Sigmoid colon (tissue), 7 donors: Measurements from ENCODE around the gene ZNF296. TPM values are rescaled to one million over a fixed set of nuclear protein-coding genes. Genes with fewer than 3 reads are reported as not detected.

Source experiments
- DNase-seq: peaks from one replicate; pipeline ENCODE4 v3.0.0-alpha.2; 2019
- H3K27ac ChIP-seq, 4 donors: fragments of 200-600 bp; sonication (generic); one replicate each; pipeline ENCODE4 v1.5.1; 2016 to 2019; ENCODE audit warnings: mild to moderate bottlenecking in 1 of 4
- H3K27me3 ChIP-seq, 3 donors: fragments of 200-600 bp; sonication (generic); one replicate each; pipeline ENCODE4 v1.5.1; 2019; ENCODE audit warnings: mild to moderate bottlenecking in 1 of 3
- H3K36me3 ChIP-seq, 4 donors: fragments of 200-600 bp; sonication (generic); one replicate each; pipeline ENCODE4 v1.5.1; 2016 to 2019
- H3K4me1 ChIP-seq, 4 donors: fragments of 200-600 bp; sonication (generic); one replicate each; pipeline ENCODE4 v1.5.1; 2017 to 2019
- H3K4me3 ChIP-seq, 4 donors: fragments of 200-600 bp; sonication (generic); one replicate each; pipeline ENCODE4 v1.5.1; 2017 to 2019; ENCODE audit warnings: mild to moderate bottlenecking in 2 of 4, moderate library complexity in 1 of 4
- H3K9me3 ChIP-seq, 4 donors: fragments of 200-600 bp in 3 of 4; sonication (generic) in 3 of 4; one replicate each; pipeline versions ENCODE4 v1.5.1 to v1.6.1; 2013 to 2019
- CTCF ChIP-seq, 4 experiments: fragments of 450-650 bp in 3 of 4; fragments of 200-600 bp in 1 of 4; IDR thresholded peaks; one replicate each; pipeline ENCODE4 v1.5.1; 2016 to 2019; ENCODE audit warnings: antibody characterized with exemption in 4 of 4, mild to moderate bottlenecking in 3 of 4, moderate library complexity in 2 of 4
- EP300 ChIP-seq, 4 donors: sonication (generic); formaldehyde crosslinking; IDR thresholded peaks; one replicate each; pipeline ENCODE4 v1.6.1; 2017; ENCODE audit warnings: antibody characterized with exemption in 4 of 4
- POLR2A ChIP-seq, 2 donors: fragments of 450-650 bp; IDR thresholded peaks; one replicate each; pipeline ENCODE4 v1.6.1; 2016; ENCODE audit warnings: antibody characterized with exemption in 2 of 2, mild to moderate bottlenecking in 2 of 2, moderate library complexity in 2 of 2
- POLR2AphosphoS5 ChIP-seq, 4 donors: sonication (generic); formaldehyde crosslinking; IDR thresholded peaks; one replicate each; pipeline ENCODE4 v1.6.1; 2017; ENCODE audit warnings: antibody characterized with exemption in 4 of 4
- WGBS, 2 donors: extraction: QIAGEN DNeasy Blood & Tissue Kit; methylation state at CpG; one replicate each; pipeline ENCODE4 v1.1.7; 2013; 5-methylcytosine and 5-hydroxymethylcytosine counted together
- intact Hi-C: fragments of 100-400 bp; cut with DNase I; formaldehyde crosslinking; loops from one replicate; pipeline ENCODE4 v1.15.1; 2023
- polyA plus RNA-seq, 3 donors: library from polyadenylated mRNA; stranded (reverse); fragments of 200-250 nt; gene quantifications; one replicate each; pipeline ENCODE4 v1.2.3, GENCODE V29; 2013
- total RNA-seq, 4 donors: library from RNA; depleted of rRNA; stranded (reverse); fragments of >200 nt; gene quantifications; one replicate each; pipeline ENCODE4 v1.1.0, GENCODE V29; 2016
- donor health status: healthy with polysubstance abuse.
- donor health status: Bipolar disorder and iron deficiency.
- donor health status: healthy.

The ZNF296 gene
- total and polyA plus RNA-seq, 7 donors, result 0.41 to 5.4 (median 2.8) TPM; not detected in 2

GRCh38 chr19:45079063-45079910 lies 3.0 kb upstream of the ZNF296 start, which contains the start of gene GEMIN7:
Gene GEMIN7, plus strand, starts transcription at chr19:45079260. Its CDS starts 10,855 bp downstream, at chr19:45090115.
- 0% methylated on average over 61 of the region's 61 CpGs for WGBS, 2 donors
- peaks cover 0 to 16% (median 3%) of the 10 kb centered on the region in 4 donors for H3K36me3 ChIP-seq
- DNase-seq, result peak; percentile 87
- intact Hi-C loops, result loop anchor here (5.0 kb wide), 2 partner anchors 42 to 168 kb away; partner anchors contain the start of genes CLASRP and EXOC3L2
- peaks cover 0 to 41% (median 35%) of the 10 kb centered on the region in 4 donors for H3K4me1 ChIP-seq
- peak within 1 kb of the TSS; percentile 73 to 80 (median 78) for H3K27ac ChIP-seq
- no peaks in the 10 kb centered on the region for H3K27me3 ChIP-seq
- peak within 1 kb of the TSS; percentile 71 to 91 (median 86) for H3K4me3 ChIP-seq
- no peaks in the 10 kb centered on the region for H3K9me3 ChIP-seq
- TF ChIP-seq CTCF (IDR thresholded peaks at IDR 0.05) (peak in 1 of 4 experiments; percentile 10), POLR2A (IDR thresholded peaks at IDR 0.05) (no peak), POLR2AphosphoS5 (IDR thresholded peaks at IDR 0.05) (peak in 3 of 4 donors; percentile 36 to 62 (median 62)), EP300 (IDR thresholded peaks at IDR 0.05) (no peak)

- 59 to 62% methylated on average over 10 of the region's 10 CpGs for WGBS, 2 donors
These were observed 2.2 kb upstream of the ZNF296 start for GRCh38 chr19:45078390-45079062.

GRCh38 chr19:45076851-45077730 lies 813 bp upstream of the ZNF296 start:
- intact Hi-C loops, result loop anchor here (5.0 kb wide), 2 partner anchors 40 to 170 kb away; partner anchors contain the start of genes CLASRP and EXOC3L2
- H3K27ac ChIP-seq, result peak overlapping the region in 2 of 4 donors; percentile 3 to 60
- peaks cover 0 to 41% (median 35%) of the 10 kb centered on the region in 4 donors for H3K4me1 ChIP-seq
- H3K9me3 ChIP-seq, result no peaks in the 10 kb centered on the region
- TF ChIP-seq EP300 (IDR thresholded peaks at IDR 0.05) (no peak), POLR2A (IDR thresholded peaks at IDR 0.05) (no peak), CTCF (IDR thresholded peaks at IDR 0.05) (no peak), POLR2AphosphoS5 (IDR thresholded peaks at IDR 0.05) (no peak)
- WGBS, 2 donors, result 37 to 69% methylated on average over 15 of the region's 15 CpGs
- H3K36me3 ChIP-seq, result peaks cover 0 to 9% (median 2%) of the 10 kb centered on the region in 4 donors
- no peak for DNase-seq
- H3K4me3 ChIP-seq, result peak overlapping the region in 2 of 4 donors; percentile 46 to 51
- no peaks in the 10 kb centered on the region for H3K27me3 ChIP-seq

More at GRCh38 chr19:45078390-45079062, 2.2 kb upstream of the ZNF296 start:
- H3K27me3 ChIP-seq, result no peaks in the 10 kb centered on the region
- peaks cover 0 to 41% (median 35%) of the 10 kb centered on the region in 4 donors for H3K4me1 ChIP-seq
- peak overlapping the region; percentile 73 to 80 (median 78) for H3K27ac ChIP-seq
- H3K4me3 ChIP-seq, result peak overlapping the region; percentile 71 to 91 (median 86)
- intact Hi-C loops, result loop anchor here (5.0 kb wide), 2 partner anchors 41 to 169 kb away; partner anchors contain the start of genes CLASRP and EXOC3L2
- DNase-seq, result no peak
- no peaks in the 10 kb centered on the region for H3K9me3 ChIP-seq
- TF ChIP-seq EP300 (IDR thresholded peaks at IDR 0.05), result no peak
- no peak for TF ChIP-seq POLR2AphosphoS5 (IDR thresholded peaks at IDR 0.05)
- no peak for TF ChIP-seq CTCF (IDR thresholded peaks at IDR 0.05)
- no peak for TF ChIP-seq POLR2A (IDR thresholded peaks at IDR 0.05)
- peaks cover 0 to 15% (median 3%) of the 10 kb centered on the region in 4 donors for H3K36me3 ChIP-seq
